Mesenchymal stem cell (in vitro differentiated cells and primary cell): ENCODE data around the gene SMAGP.

Experiments used
- DNase-seq: peaks from one replicate; pipeline ENCODE4 v3.0.0-alpha.2; 2013
- H2AFZ ChIP-seq: one replicate; pipeline ENCODE4 v1.6.1; 2013; ENCODE audit warnings: low read depth, mild to moderate bottlenecking, control low read depth, inconsistent platforms, low read length, moderate library complexity
- H2AK5ac ChIP-seq: 2 replicates; pipeline ENCODE4 v1.6.1; 2013; ENCODE audit warnings: low read length, moderate library complexity, mild to moderate bottlenecking, inconsistent platforms; ENCODE audit not compliant: severe bottlenecking
- H2BK120ac ChIP-seq: one replicate; pipeline ENCODE4 v1.6.1; 2013; ENCODE audit warnings: low read depth, mild to moderate bottlenecking, inconsistent platforms, low read length, moderate library complexity
- H2BK12ac ChIP-seq, 2 experiments: one replicate each; pipeline ENCODE4 v1.6.1; 2013; ENCODE audit warnings: inconsistent platforms in 2 of 2, low read length in 2 of 2, mild to moderate bottlenecking in 2 of 2, moderate library complexity in 2 of 2, control low read depth in 1 of 2
- H2BK15ac ChIP-seq: one replicate; pipeline ENCODE4 v1.6.1; 2013; ENCODE audit warnings: mild to moderate bottlenecking, low read depth, inconsistent platforms; ENCODE audit not compliant: poor library complexity, severe bottlenecking
- H2BK5ac ChIP-seq: 2 replicates; pipeline ENCODE4 v1.6.1; 2013; ENCODE audit warnings: low read depth, mild to moderate bottlenecking, low read length, control low read depth, inconsistent platforms; ENCODE audit not compliant: poor library complexity, severe bottlenecking
- H3K14ac ChIP-seq, 2 experiments: one replicate each; pipeline ENCODE4 v1.6.1; 2013; ENCODE audit warnings: inconsistent platforms in 2 of 2, low read length in 2 of 2, control low read depth in 1 of 2, mild to moderate bottlenecking in 1 of 2, moderate library complexity in 1 of 2
- H3K18ac ChIP-seq, 2 experiments: one replicate each; pipeline ENCODE4 v1.6.1; 2013; ENCODE audit warnings: inconsistent platforms in 2 of 2, low read length in 2 of 2, control low read depth in 1 of 2, low read depth in 1 of 2, mild to moderate bottlenecking in 1 of 2
- H3K23ac ChIP-seq, 2 experiments: one replicate each; pipeline ENCODE4 v1.6.1; 2013; ENCODE audit warnings: inconsistent platforms in 2 of 2, low read length in 2 of 2, mild to moderate bottlenecking in 2 of 2, moderate library complexity in 2 of 2, control low read depth in 1 of 2
- H3K27ac ChIP-seq: 2 replicates; pipeline ENCODE4 v1.5.1; 2013; ENCODE audit warnings: mild to moderate bottlenecking, moderate library complexity, low read length, control low read depth, inconsistent platforms; ENCODE audit not compliant: poor library complexity, severe bottlenecking
- H3K27me3 ChIP-seq, 2 experiments: 2 replicates each; pipeline versions ENCODE4 v1.6.1 to v1.7.0; 2013; ENCODE audit warnings: low read length in 2 of 2, mild to moderate bottlenecking in 2 of 2, moderate library complexity in 2 of 2, control low read depth in 1 of 2, inconsistent platforms in 1 of 2; ENCODE audit not compliant: control insufficient read depth in 1 of 2, insufficient read depth in 1 of 2
- H3K36me3 ChIP-seq, 2 experiments: 2 replicates each; pipeline versions ENCODE4 v1.6.1 to v1.7.0; 2013; ENCODE audit warnings: low read length in 2 of 2, control low read depth in 1 of 2, inconsistent platforms in 1 of 2, low read depth in 1 of 2, mild to moderate bottlenecking in 1 of 2; ENCODE audit not compliant: insufficient read depth in 2 of 2, control insufficient read depth in 1 of 2
- H3K4ac ChIP-seq, 2 experiments: one replicate each; pipeline ENCODE4 v1.6.1; 2013; ENCODE audit warnings: inconsistent platforms in 2 of 2, low read length in 2 of 2, mild to moderate bottlenecking in 2 of 2, moderate library complexity in 2 of 2, control low read depth in 1 of 2, low read depth in 1 of 2
- H3K4me1 ChIP-seq: 2 replicates; pipeline ENCODE4 v1.6.1; 2013; ENCODE audit warnings: low read depth, low read length, control low read depth; ENCODE audit not compliant: control insufficient read depth, insufficient read depth
- H3K4me2 ChIP-seq: 2 replicates; pipeline ENCODE4 v1.6.1; 2013; ENCODE audit warnings: low read length, mild to moderate bottlenecking, inconsistent platforms; ENCODE audit not compliant: poor library complexity, severe bottlenecking
- H3K4me3 ChIP-seq, 2 experiments: 2 replicates each; pipeline versions ENCODE4 v1.5.1 to v1.7.0; 2013; ENCODE audit warnings: low read length in 2 of 2, mild to moderate bottlenecking in 2 of 2, control low read depth in 1 of 2, low read depth in 1 of 2; ENCODE audit not compliant: insufficient read depth in 1 of 2
- H3K79me1 ChIP-seq: replicated peaks from 2 replicates; pipeline ENCODE4 v1.6.1; 2013; ENCODE audit warnings: mild to moderate bottlenecking, control low read depth, low read length, inconsistent platforms; ENCODE audit not compliant: poor library complexity, severe bottlenecking
- H3K9ac ChIP-seq: 2 replicates; pipeline ENCODE4 v1.7.0; 2013; ENCODE audit warnings: mild to moderate bottlenecking, low read length, moderate library complexity
- H3K9me3 ChIP-seq: 2 replicates; pipeline ENCODE4 v1.7.0; 2013; ENCODE audit warnings: mild to moderate bottlenecking, low read length; ENCODE audit not compliant: control insufficient read depth
- H4K8ac ChIP-seq: one replicate; pipeline ENCODE4 v1.6.1; 2013; ENCODE audit warnings: inconsistent platforms, mild to moderate bottlenecking, low read length, moderate library complexity
- H4K91ac ChIP-seq: one replicate; pipeline ENCODE4 v1.6.1; 2013; ENCODE audit warnings: mild to moderate bottlenecking, low read length, inconsistent platforms
- WGBS: methylation state at CpG from one replicate; pipeline ENCODE4 v1.1.7; 2013; ENCODE audit warnings: mixed read lengths; 5-methylcytosine and 5-hydroxymethylcytosine counted together

Gene SMAGP

GRCh38 chr12:51209259-51209658 lies 61.0 kb downstream of the SMAGP start:
- Histone ChIP-seq H3K79me1 (no peaks in the 10 kb centered on the region), H3K4me3 (no peak overlapping the region), H4K91ac (no peak overlapping the region), H2BK120ac (no peak overlapping the region), H2BK12ac (no peak overlapping the region), H3K14ac (no peak overlapping the region), H3K4me1 (peaks cover 2% of the 10 kb centered on the region), H3K9ac (no peak overlapping the region), H3K36me3 (peaks cover 5 to 10% of the 10 kb centered on the region in 2 experiments), H3K27ac (no peak overlapping the region), H3K4ac (no peak overlapping the region), H3K4me2 (no peak overlapping the region), H3K27me3 (no peaks in the 10 kb centered on the region), H2BK15ac (no peak overlapping the region), H4K8ac (no peak overlapping the region), H3K23ac (no peak overlapping the region), H2AK5ac (no peak overlapping the region), H3K18ac (no peak overlapping the region), H2BK5ac (no peak overlapping the region), H3K9me3 (no peaks in the 10 kb centered on the region), H2AFZ (no peak overlapping the region)
- no peak for DNase-seq
- WGBS: 94% methylated on average over 2 of the region's 2 CpGs

DNA sequence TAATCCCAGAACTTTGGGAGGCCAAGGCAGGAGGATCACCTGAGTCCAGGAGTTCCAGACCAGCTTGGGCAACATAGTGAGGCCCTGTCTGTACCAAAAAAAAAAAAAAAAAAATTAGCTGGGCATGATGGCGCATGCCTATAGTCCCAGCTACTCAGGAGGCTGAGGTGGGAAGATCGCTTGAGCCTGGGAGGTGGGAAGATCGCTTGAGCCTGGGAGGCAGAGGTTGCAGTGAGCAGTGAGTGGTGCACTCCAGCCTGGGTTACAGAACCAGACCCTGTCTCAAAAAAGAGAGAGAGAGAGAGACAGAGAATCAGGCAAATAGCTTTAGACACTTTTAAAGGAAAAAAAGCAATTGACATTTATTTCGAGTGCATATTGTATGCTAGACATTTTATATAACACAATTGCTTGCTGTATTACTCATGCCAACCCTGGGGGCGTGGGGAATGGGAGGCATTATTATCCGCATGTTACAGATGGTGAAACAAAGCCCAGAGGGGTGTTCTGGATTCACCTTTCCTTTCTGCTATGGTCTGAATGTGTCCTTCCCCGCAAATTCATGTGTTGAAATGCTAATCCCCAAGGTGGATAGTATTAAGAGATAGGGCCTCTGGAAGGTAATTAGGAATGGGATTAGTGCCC lies 62.1 kb downstream of the SMAGP start:
- Histone ChIP-seq H2BK5ac (no peak overlapping the region), H2BK120ac (no peak overlapping the region), H3K4me2 (no peak overlapping the region), H3K4me1 (peaks cover 2% of the 10 kb centered on the region), H3K27ac (no peak overlapping the region), H3K4ac (no peak overlapping the region), H3K9me3 (no peaks in the 10 kb centered on the region), H2AFZ (no peak overlapping the region), H3K23ac (no peak overlapping the region), H3K27me3 (no peaks in the 10 kb centered on the region), H3K9ac (no peak overlapping the region), H3K79me1 (no peaks in the 10 kb centered on the region), H3K18ac (no peak overlapping the region), H2AK5ac (no peak overlapping the region), H4K91ac (no peak overlapping the region), H3K14ac (no peak overlapping the region), H3K4me3 (no peak overlapping the region), H2BK12ac (no peak overlapping the region), H4K8ac (no peak overlapping the region), H3K36me3 (peaks cover 5 to 17% of the 10 kb centered on the region in 2 experiments), H2BK15ac (no peak overlapping the region)
- WGBS: 95% methylated on average over 6 of the region's 7 CpGs
- no peak for DNase-seq

DNA sequence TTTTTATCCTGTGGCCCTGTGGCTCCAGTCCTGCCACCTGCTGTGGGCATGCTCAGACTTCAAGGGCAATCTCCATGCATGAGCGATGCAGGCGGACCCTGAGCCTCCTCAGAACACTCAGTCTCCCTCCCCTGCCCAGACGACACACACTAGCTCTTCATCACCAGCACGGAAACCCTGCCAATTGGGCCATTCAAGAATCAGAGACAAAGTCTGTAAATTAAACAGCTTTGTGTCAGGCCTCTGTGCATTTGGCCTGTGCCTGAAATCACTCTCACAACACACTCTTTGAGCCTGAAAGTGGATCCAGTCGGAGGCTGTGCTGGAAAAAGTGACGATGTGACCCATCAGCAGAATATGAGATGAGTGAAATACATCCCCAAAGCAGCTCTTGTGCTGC lies 64.9 kb downstream of the SMAGP start:
- Histone ChIP-seq H2BK15ac (no peak overlapping the region), H2AK5ac (no peak overlapping the region), H3K4me2 (no peak overlapping the region), H3K27ac (no peak overlapping the region), H3K4me3 (no peak overlapping the region), H4K8ac (no peak overlapping the region), H3K36me3 (peaks cover 4 to 13% of the 10 kb centered on the region in 2 experiments), H4K91ac (no peak overlapping the region), H3K9me3 (no peaks in the 10 kb centered on the region), H3K4ac (no peak overlapping the region), H3K18ac (no peak overlapping the region), H3K9ac (no peak overlapping the region), H2BK12ac (no peak overlapping the region), H2BK5ac (no peak overlapping the region), H3K23ac (no peak overlapping the region), H3K79me1 (no peaks in the 10 kb centered on the region), H2AFZ (no peak overlapping the region), H3K27me3 (no peaks in the 10 kb centered on the region), H3K14ac (no peak overlapping the region), H2BK120ac (no peak overlapping the region), H3K4me1 (peaks cover 2% of the 10 kb centered on the region)
- WGBS: 98% methylated on average over 6 of the region's 6 CpGs
- no peak for DNase-seq

DNA sequence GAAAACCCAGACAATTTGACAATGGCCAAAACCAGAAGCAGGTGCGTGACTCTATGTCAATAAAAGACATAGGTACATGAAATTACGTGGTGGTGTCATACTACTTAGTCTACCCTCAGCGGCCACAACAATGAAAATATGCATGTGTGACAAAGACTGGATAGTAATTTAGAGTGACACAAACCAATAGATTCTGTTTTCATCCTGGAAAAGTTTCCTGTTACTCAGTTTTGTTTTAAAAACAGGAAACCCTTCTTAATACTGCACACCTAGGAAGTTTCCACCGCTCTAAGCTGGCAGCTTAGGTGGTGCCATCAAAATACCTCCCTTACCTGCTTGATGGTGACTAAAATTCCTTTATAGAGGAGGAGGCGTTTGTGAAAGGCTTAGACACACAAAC lies 67.5 kb downstream of the SMAGP start:
- Histone ChIP-seq H2BK15ac (no peak overlapping the region), H2BK12ac (no peak overlapping the region), H3K79me1 (no peaks in the 10 kb centered on the region), H3K27ac (no peak overlapping the region), H2BK5ac (no peak overlapping the region), H4K8ac (no peak overlapping the region), H3K4me1 (peaks cover 2% of the 10 kb centered on the region), H4K91ac (no peak overlapping the region), H3K4me2 (no peak overlapping the region), H3K27me3 (no peaks in the 10 kb centered on the region), H3K23ac (no peak overlapping the region), H3K9ac (no peak overlapping the region), H3K36me3 (peaks cover 12 to 16% of the 10 kb centered on the region in 2 experiments), H2BK120ac (no peak overlapping the region), H2AFZ (no peak overlapping the region), H3K4me3 (no peak overlapping the region), H2AK5ac (no peak overlapping the region), H3K18ac (no peak overlapping the region), H3K14ac (no peak overlapping the region), H3K9me3 (no peaks in the 10 kb centered on the region), H3K4ac (no peak overlapping the region)
- DNase-seq: no peak
- 97% methylated on average over 3 of the region's 5 CpGs for WGBS
